Measurements from ENCODE around the gene AXIN2. TPM values are rescaled to one million over a fixed set of nuclear protein-coding genes. Genes with fewer than 3 reads are reported as not detected.

The AXIN2 gene
- total and polyA plus RNA-seq, 12 donors = 5.7 to 19.2 (median 11.8) TPM

- Histone ChIP-seq H3K4me3 (peak overlapping the region in 2 of 10 donors; percentile 16), H3K4me1 (peaks cover 1 to 40% (median 21%) of the 10 kb centered on the region in 9 donors), H3K27me3 (peaks cover 0 to 41% (median 0%) of the 10 kb centered on the region in 7 donors), H3K36me3 (peaks cover 0 to 7% (median 0%) of the 10 kb centered on the region in 9 donors), H3K9me3 (no peaks in the 10 kb centered on the region), H3K27ac (peak overlapping the region in 1 of 10 donors; percentile 48)
- WGBS, 2 donors = 54 to 56% methylated on average over 4 of the region's 4 CpGs
- intact Hi-C loops (cut with DNase I) = loop anchor here in 8 of 10 donors (2.0 to 10.0 kb wide), 5 partner anchors 100 to 608 kb away; no protein-coding TSS in a partner anchor
- DNase-seq (no peak), ATAC-seq (no peak)
- no peak for TF ChIP-seq CTCF (IDR thresholded peaks at IDR 0.05)
Observed at GRCh38 chr17:65556910-65557348, 4.5 kb downstream of the AXIN2 start.

GRCh38 chr17:65556014-65556909 is 5.2 kb downstream of the AXIN2 start:
- DNase-seq (peak; percentile 77 to 80), ATAC-seq (peak in 6 of 8 donors; percentile 14 to 39 (median 28))
- peak; percentile 50 to 83 (median 72) for TF ChIP-seq CTCF (IDR thresholded peaks at IDR 0.05)
- intact Hi-C loops (cut with DNase I) = loop anchor here in 8 of 10 donors (2.0 to 10.0 kb wide), 5 partner anchors 99 to 609 kb away; no protein-coding TSS in a partner anchor
- Histone ChIP-seq H3K27ac (peak overlapping the region in 2 of 10 donors; percentile 48 to 68), H3K4me3 (peak overlapping the region in 3 of 10 donors; percentile 8 to 16 (median 16)), H3K9me3 (no peaks in the 10 kb centered on the region), H3K27me3 (peaks cover 0 to 39% (median 0%) of the 10 kb centered on the region in 7 donors), H3K4me1 (peaks cover 0 to 43% (median 18%) of the 10 kb centered on the region in 9 donors), H3K36me3 (peaks cover 0 to 7% (median 0%) of the 10 kb centered on the region in 9 donors)
- 62 to 63% methylated on average over 17 of the region's 17 CpGs for WGBS, 2 donors

DNA sequence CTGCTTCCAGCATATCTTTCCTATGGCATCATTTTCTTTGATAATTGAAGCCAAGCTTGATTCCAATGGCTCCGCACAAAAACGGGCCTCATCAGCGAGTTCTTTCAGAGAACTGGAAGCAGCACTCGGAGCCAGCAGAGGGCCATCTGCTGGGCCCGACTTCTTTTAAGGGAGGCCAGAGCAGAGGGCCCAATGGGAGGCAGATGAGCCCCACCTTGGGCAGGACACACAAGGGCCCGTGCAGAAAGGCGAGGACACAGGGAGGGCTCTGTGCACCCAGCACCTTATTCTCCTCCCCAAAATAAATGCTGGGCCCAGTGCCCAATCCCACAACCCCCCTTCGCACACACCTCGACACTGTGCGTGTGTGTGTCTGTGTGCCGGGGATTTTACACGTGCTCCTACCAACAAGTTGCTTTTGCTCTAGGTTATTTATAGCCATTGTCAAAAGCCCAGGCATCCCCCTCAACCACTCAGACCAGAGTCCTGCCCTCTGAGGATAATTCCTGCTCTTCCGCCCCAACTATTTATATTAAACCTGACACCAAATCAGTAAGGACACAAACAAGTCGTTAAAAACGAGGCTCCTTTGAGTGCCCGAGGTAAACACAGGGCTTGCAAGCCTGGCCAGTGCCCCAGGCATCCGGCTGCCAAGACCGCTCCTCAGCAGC is 6.8 kb downstream of the AXIN2 start:
- peaks cover 0 to 57% (median 15%) of the 10 kb centered on the region in 9 donors for H3K4me1 ChIP-seq
- intact Hi-C loops (cut with DNase I) = loop anchor here in 8 of 10 donors (2.0 to 10.0 kb wide), 5 partner anchors 92 to 610 kb away; no protein-coding TSS in a partner anchor
- H3K4me3 ChIP-seq = peak overlapping the region in 2 of 10 donors; percentile 3 to 6
- peak in 7 of 8 donors; percentile 51 to 84 (median 75) for ATAC-seq
- 38 to 49% methylated on average over 18 of the region's 18 CpGs for WGBS, 2 donors
- TF ChIP-seq CTCF (IDR thresholded peaks at IDR 0.05) = peak in 5 of 9 donors; percentile 8 to 45 (median 15)
- peak; percentile 51 to 66 for DNase-seq
- peaks cover 0 to 30% (median 0%) of the 10 kb centered on the region in 7 donors for H3K27me3 ChIP-seq
- H3K36me3 ChIP-seq = peaks cover 0 to 9% (median 0%) of the 10 kb centered on the region in 9 donors
- H3K27ac ChIP-seq = peak overlapping the region in 1 of 10 donors; percentile 27
- no peaks in the 10 kb centered on the region for H3K9me3 ChIP-seq
